ENCODE data around the gene ADIPOR1.

DNA sequence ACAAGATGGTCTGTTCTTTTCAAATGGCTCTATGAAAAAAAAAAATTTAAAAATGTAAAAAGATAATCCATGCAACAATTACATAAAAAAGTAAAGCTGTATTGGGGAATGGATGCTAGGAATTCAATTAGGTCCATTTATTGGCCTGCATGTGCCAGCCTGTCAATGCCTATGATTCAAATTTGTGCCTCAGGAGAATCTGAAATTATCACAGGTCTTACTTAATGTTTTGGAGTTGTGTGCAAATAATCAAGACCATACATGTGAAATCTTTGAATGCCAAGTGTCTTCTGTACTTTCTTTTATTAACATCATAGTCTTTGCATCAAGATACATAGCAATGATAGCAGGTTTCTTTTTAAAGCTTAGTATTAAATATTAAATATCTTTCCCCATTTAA, 17.6 kb downstream of the ADIPOR1 start:
- TF ChIP-seq, protein P1, sequence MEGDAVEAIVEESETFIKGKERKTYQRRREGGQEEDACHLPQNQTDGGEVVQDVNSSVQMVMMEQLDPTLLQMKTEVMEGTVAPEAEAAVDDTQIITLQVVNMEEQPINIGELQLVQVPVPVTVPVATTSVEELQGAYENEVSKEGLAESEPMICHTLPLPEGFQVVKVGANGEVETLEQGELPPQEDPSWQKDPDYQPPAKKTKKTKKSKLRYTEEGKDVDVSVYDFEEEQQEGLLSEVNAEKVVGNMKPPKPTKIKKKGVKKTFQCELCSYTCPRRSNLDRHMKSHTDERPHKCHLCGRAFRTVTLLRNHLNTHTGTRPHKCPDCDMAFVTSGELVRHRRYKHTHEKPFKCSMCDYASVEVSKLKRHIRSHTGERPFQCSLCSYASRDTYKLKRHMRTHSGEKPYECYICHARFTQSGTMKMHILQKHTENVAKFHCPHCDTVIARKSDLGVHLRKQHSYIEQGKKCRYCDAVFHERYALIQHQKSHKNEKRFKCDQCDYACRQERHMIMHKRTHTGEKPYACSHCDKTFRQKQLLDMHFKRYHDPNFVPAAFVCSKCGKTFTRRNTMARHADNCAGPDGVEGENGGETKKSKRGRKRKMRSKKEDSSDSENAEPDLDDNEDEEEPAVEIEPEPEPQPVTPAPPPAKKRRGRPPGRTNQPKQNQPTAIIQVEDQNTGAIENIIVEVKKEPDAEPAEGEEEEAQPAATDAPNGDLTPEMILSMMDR (conservative IDR thresholded peaks at IDR 0.05; ENCODE audit: low read length), result no peak
- no peak for TF ChIP-seq EZH2phosphoT487 (IDR thresholded peaks at IDR 0.05; ENCODE audit: borderline replicate concordance, low read depth, low read length)
